Measurements from ENCODE around the gene LGI4.
A peak's percentile ranks its signal among the peaks of the same experiment; 100 is the strongest.
"Not testable (repeated sequence)": the region's sequence is repeated elsewhere in the genome, so short reads cannot be mapped to it uniquely, and the experiment has no call there.

Gene LGI4

GRCh38 chr19:35140962-35141836, 6.3 kb upstream of the LGI4 start:
- DNase-seq, result peak; percentile 91

- no peak for DNase-seq
Observed at GRCh38 chr19:35140207-35140961, 5.5 kb upstream of the LGI4 start.

- no peak for DNase-seq
Observed at GRCh38 chr19:35138305-35138892, 3.5 kb upstream of the LGI4 start, which contains the start of gene FXYD1. TSS of gene FXYD1 (plus strand) at chr19:35138824. CDS start at chr19:35140080, 1,256 bp downstream.

GRCh38 chr19:35136977-35137702, 2.3 kb upstream of the LGI4 start:
- no peak for DNase-seq

- no peak for DNase-seq
Observed at GRCh38 chr19:35136231-35136630, 1.4 kb upstream of the LGI4 start.

- DNase-seq, result peak; percentile 70
Observed at GRCh38 chr19:35135389-35135909, 590 bp upstream of the LGI4 start.

- no peak for DNase-seq
Observed at GRCh38 chr19:35133826-35134225, 1.0 kb downstream of the LGI4 start.

- no peak for DNase-seq
Observed at GRCh38 chr19:35132254-35132653, 2.6 kb downstream of the LGI4 start.

- DNase-seq, result no peak
Observed at GRCh38 chr19:35130761-35131720, 3.8 kb downstream of the LGI4 start.

- not testable (repeated sequence) for DNase-seq
Observed at GRCh38 chr19:35129724-35130274, 5.1 kb downstream of the LGI4 start.

- no peak for DNase-seq
Observed at GRCh38 chr19:35128398-35129057, 6.3 kb downstream of the LGI4 start.

GRCh38 chr19:35127871-35128270, 7.0 kb downstream of the LGI4 start:
- no peak for DNase-seq

GRCh38 chr19:35126624-35126959, 8.3 kb downstream of the LGI4 start:
- DNase-seq, result no peak

GRCh38 chr19:35125749-35126623, 8.9 kb downstream of the LGI4 start:
- DNase-seq, result no peak

- no peak for DNase-seq
Observed at GRCh38 chr19:35125270-35125717, 9.6 kb downstream of the LGI4 start.

GRCh38 chr19:35124098-35125060, 10.5 kb downstream of the LGI4 start:
- DNase-seq, result peak; percentile 95

- DNase-seq, result peak; percentile 45
Observed at GRCh38 chr19:35123573-35123972, 11.3 kb downstream of the LGI4 start.
